H9 (cell line): ENCODE data around the gene SUMF1. TPM values are rescaled to one million over a fixed set of nuclear protein-coding genes. Genes with fewer than 3 reads are reported as not detected.

ENCODE experiments used
- DNase-seq: peaks from one replicate; pipeline ENCODE4 v3.0.0-alpha.2; 2017
- H2AFZ ChIP-seq: one replicate; pipeline ENCODE4 v1.6.1; 2013; ENCODE audit warnings: mild to moderate bottlenecking, low read length, control low read depth, moderate library complexity
- H2AK5ac ChIP-seq: 2 replicates; pipeline ENCODE4 v1.6.1; 2013; ENCODE audit warnings: low read length, control low read depth, mixed read lengths; ENCODE audit not compliant: insufficient read length
- H2BK120ac ChIP-seq: one replicate; pipeline ENCODE4 v1.6.1; 2013; ENCODE audit warnings: low read depth, mild to moderate bottlenecking, low read length, control low read depth, inconsistent platforms; ENCODE audit not compliant: poor library complexity, severe bottlenecking
- H2BK12ac ChIP-seq: 2 replicates; pipeline ENCODE4 v1.6.1; 2013; ENCODE audit warnings: low read length, control low read depth, mixed read lengths, low read depth; ENCODE audit not compliant: insufficient read length
- H2BK15ac ChIP-seq: 2 replicates; pipeline ENCODE4 v1.6.1; 2013; ENCODE audit warnings: low read depth, low read length, control low read depth
- H2BK20ac ChIP-seq: one replicate; pipeline ENCODE4 v1.6.1; 2013; ENCODE audit warnings: low read depth, mild to moderate bottlenecking, low read length, control low read depth, inconsistent platforms; ENCODE audit not compliant: poor library complexity, severe bottlenecking
- H2BK5ac ChIP-seq: 2 replicates; pipeline ENCODE4 v1.6.1; 2013; ENCODE audit warnings: low read length, control low read depth, mixed read lengths; ENCODE audit not compliant: insufficient read length
- H3K14ac ChIP-seq: 2 replicates; pipeline ENCODE4 v1.6.1; 2013; ENCODE audit warnings: low read length, control low read depth; ENCODE audit not compliant: insufficient read depth
- H3K18ac ChIP-seq: 2 replicates; pipeline ENCODE4 v1.6.1; 2013; ENCODE audit warnings: low read depth, mild to moderate bottlenecking, mixed read lengths, low read length, control low read depth; ENCODE audit not compliant: insufficient read length
- H3K23ac ChIP-seq: 2 replicates; pipeline ENCODE4 v1.6.1; 2013; ENCODE audit warnings: low read length, control low read depth, mixed read lengths, low read depth; ENCODE audit not compliant: insufficient read length
- H3K23me2 ChIP-seq: 2 replicates; pipeline ENCODE4 v1.6.1; 2013; ENCODE audit warnings: low read depth, mild to moderate bottlenecking, mixed read lengths, low read length, control low read depth; ENCODE audit not compliant: insufficient read length, poor library complexity, severe bottlenecking
- H3K27ac ChIP-seq: 2 replicates; pipeline ENCODE4 v1.5.1; 2013; ENCODE audit warnings: low read length, control low read depth, mixed read lengths, low read depth; ENCODE audit not compliant: insufficient read length
- H3K27me3 ChIP-seq: 2 replicates; pipeline ENCODE4 v1.6.1; 2013; ENCODE audit warnings: low read length, control low read depth, inconsistent platforms; ENCODE audit not compliant: insufficient read depth
- H3K4ac ChIP-seq: 2 replicates; pipeline ENCODE4 v1.6.1; 2013; ENCODE audit warnings: low read depth, mild to moderate bottlenecking, control low read depth, inconsistent platforms, low read length, moderate library complexity
- H3K4me1 ChIP-seq: 2 replicates; pipeline ENCODE4 v1.6.1; 2013; ENCODE audit warnings: low read length, control low read depth, inconsistent platforms; ENCODE audit not compliant: insufficient read depth
- H3K4me2 ChIP-seq: 2 replicates; pipeline ENCODE4 v1.6.1; 2013; ENCODE audit warnings: low read length, control low read depth, mixed read lengths; ENCODE audit not compliant: insufficient read length, insufficient read depth
- H3K56ac ChIP-seq: 2 replicates; pipeline ENCODE4 v1.6.1; 2013; ENCODE audit warnings: low read depth, mild to moderate bottlenecking, mixed read lengths, low read length, control low read depth; ENCODE audit not compliant: insufficient read length
- H3K79me1 ChIP-seq: 2 replicates; pipeline ENCODE4 v1.6.1; 2013; ENCODE audit warnings: low read depth, mild to moderate bottlenecking, moderate library complexity, low read length, control low read depth, inconsistent platforms; ENCODE audit not compliant: insufficient read depth, poor library complexity, severe bottlenecking
- H3K79me2 ChIP-seq: 2 replicates; pipeline ENCODE4 v1.6.1; 2013; ENCODE audit warnings: low read length, control low read depth, inconsistent platforms; ENCODE audit not compliant: insufficient read depth
- H3K9ac ChIP-seq: 2 replicates; pipeline ENCODE4 v1.6.1; 2013; ENCODE audit warnings: low read length, control low read depth, mixed read lengths; ENCODE audit not compliant: insufficient read length; ENCODE audit errors: extremely low read depth
- H3K9me3 ChIP-seq: one replicate; pipeline ENCODE4 v1.6.1; 2013; ENCODE audit warnings: low read depth, low read length, inconsistent platforms; ENCODE audit not compliant: control insufficient read depth
- H3T11ph ChIP-seq: one replicate; pipeline ENCODE4 v1.6.1; 2013; ENCODE audit warnings: mild to moderate bottlenecking, low read length, control low read depth, inconsistent platforms
- H4K20me1 ChIP-seq: one replicate; pipeline ENCODE4 v1.6.1; 2013; ENCODE audit not compliant: control insufficient read depth, insufficient read length, insufficient read depth
- H4K5ac ChIP-seq: 2 replicates; pipeline ENCODE4 v1.6.1; 2013; ENCODE audit warnings: low read depth, mild to moderate bottlenecking, mixed read lengths, low read length, control low read depth; ENCODE audit not compliant: insufficient read length
- H4K8ac ChIP-seq: replicated peaks from 2 replicates; pipeline ENCODE4 v1.6.1; 2013; ENCODE audit warnings: low read length, control low read depth, mixed read lengths, low read depth; ENCODE audit not compliant: insufficient read length
- H4K91ac ChIP-seq: 2 replicates; pipeline ENCODE4 v1.6.1; 2013; ENCODE audit warnings: low read depth, mild to moderate bottlenecking, moderate library complexity, mixed read lengths, low read length, control low read depth; ENCODE audit not compliant: insufficient read length
- H3K27ac Mint-ChIP-seq, 3 experiments: 2 replicates in 2 of 3; 3 replicates in 1 of 3; pipeline ENCODE4 v1.8.0; 2020 to 2021; ENCODE audit warnings: mixed read lengths in 3 of 3, mild to moderate bottlenecking in 1 of 3, moderate library complexity in 1 of 3
- H3K27me3 Mint-ChIP-seq: 2 replicates; pipeline ENCODE4 v1.8.0; 2021; ENCODE audit warnings: low read depth, mild to moderate bottlenecking, moderate library complexity, mixed read lengths
- H3K36me3 Mint-ChIP-seq, 3 experiments: 2 replicates in 2 of 3; 3 replicates in 1 of 3; pipeline ENCODE4 v1.8.0; 2020 to 2021; ENCODE audit warnings: low read depth in 3 of 3, mixed read lengths in 3 of 3; ENCODE audit not compliant: insufficient read depth in 1 of 3
- H3K4me1 Mint-ChIP-seq, 2 experiments: 2 replicates each; pipeline ENCODE4 v1.8.0; 2020; ENCODE audit warnings: mixed read lengths in 2 of 2
- H3K4me3 Mint-ChIP-seq, 2 experiments: 2 replicates in 1 of 2; 3 replicates in 1 of 2; pipeline ENCODE4 v1.8.0; 2020 to 2021; ENCODE audit warnings: mild to moderate bottlenecking in 2 of 2, mixed read lengths in 2 of 2, moderate library complexity in 1 of 2
- H3K9me3 Mint-ChIP-seq, 2 experiments: 2 replicates in 1 of 2; 3 replicates in 1 of 2; pipeline ENCODE4 v1.8.0; 2020; ENCODE audit warnings: mild to moderate bottlenecking in 2 of 2, mixed read lengths in 2 of 2, moderate library complexity in 1 of 2
- CTCF ChIP-seq: fragments of 200-600 bp; sonication (generic); conservative IDR thresholded peaks from 3 replicates; pipeline ENCODE4 v1.8.0; 2021; ENCODE audit warnings: antibody characterized with exemption, mild to moderate bottlenecking
- WGBS: extraction: QIAGEN DNeasy Blood & Tissue Kit; methylation state at CpG from one replicate; pipeline ENCODE4 v1.1.7; 2013; ENCODE audit warnings: missing lambda C conversion rate, low lambda C conversion rate, mixed read lengths; ENCODE audit not compliant: insufficient read length; ENCODE audit errors: extremely low coverage; 5-methylcytosine and 5-hydroxymethylcytosine counted together
- total RNA-seq: library from RNA; stranded (reverse); gene quantifications from 2 replicates; pipeline ENCODE4 v1.2.1, GENCODE V29; 2021

SUMF1 gene
- total RNA-seq, 1 experiment from 2014 or later = 9.5 TPM

GRCh38 chr3:4419386-4419785 lies 47.7 kb downstream of the SUMF1 start:
- H3K4me1 Mint-ChIP-seq = peaks cover 0 to 3% of the 10 kb centered on the region in 2 experiments; a peak in 1 of 4 replicates
- Histone ChIP-seq H2BK12ac (no peak overlapping the region), H3K79me2 (no peaks in the 10 kb centered on the region), H3K56ac (no peak overlapping the region), H3K79me1 (no peaks in the 10 kb centered on the region), H3K9me3 (no peaks in the 10 kb centered on the region), H2BK120ac (no peak overlapping the region), H4K5ac (no peak overlapping the region), H2BK5ac (no peak overlapping the region), H2BK20ac (no peak overlapping the region), H3K4me2 (no peak overlapping the region), H2AFZ (no peak overlapping the region), H3K18ac (no peak overlapping the region), H4K8ac (no peak overlapping the region), H3K27me3 (no peaks in the 10 kb centered on the region), H3K4ac (no peak overlapping the region), H3K23ac (no peak overlapping the region), H2BK15ac (no peak overlapping the region), H3K23me2 (no peaks in the 10 kb centered on the region), H3K9ac (no peak overlapping the region), H3K4me1 (no peaks in the 10 kb centered on the region), H2AK5ac (no peak overlapping the region), H4K91ac (no peak overlapping the region), H3T11ph (no peak overlapping the region), H4K20me1 (no peaks in the 10 kb centered on the region), H3K27ac (no peak overlapping the region), H3K14ac (no peak overlapping the region)
- H3K36me3 Mint-ChIP-seq = peaks cover 0 to 4% (median 0%) of the 10 kb centered on the region in 3 experiments; a peak in 1 of 7 replicates
- DNase-seq = no peak
- no peak overlapping the region; a peak in 1 of 7 replicates for H3K27ac Mint-ChIP-seq
- H3K9me3 Mint-ChIP-seq = no peaks in the 10 kb centered on the region
- H3K27me3 Mint-ChIP-seq = no peaks in the 10 kb centered on the region
- no peak for TF ChIP-seq CTCF
- H3K4me3 Mint-ChIP-seq = no peak overlapping the region
- no CpG with 5 or more reads among the region's 3 CpGs for WGBS
